Heart left ventricle (tissue), 16 donors: ENCODE measurements around the gene BRK1. TPM values are rescaled to one million over a fixed set of nuclear protein-coding genes. Genes with fewer than 3 reads are reported as not detected.
"Not testable (repeated sequence)": the region's sequence is repeated elsewhere in the genome, so short reads cannot be mapped to it uniquely, and the experiment has no call there.

Source experiments
- ATAC-seq, 4 donors: fragments of 200-7000 bp; cut with Tn5 transposase; one replicate each; pipeline ENCODE4 v1.9.1; 2020 to 2022; ENCODE audit warnings: moderate library complexity in 4 of 4, mild to moderate bottlenecking in 3 of 4, moderate number of reproducible peaks in 1 of 4
- DNase-seq, 5 donors: peaks; one replicate each; pipeline ENCODE4 v3.0.0-alpha.2; 2020
- H3K27ac ChIP-seq, 12 donors: fragments of 200-600 bp; sonication (generic) in 4 of 12; one replicate each; pipeline versions ENCODE4 v1.5.0 to v1.8.0; 2016 to 2022; ENCODE audit warnings: mild to moderate bottlenecking in 2 of 12
- H3K27me3 ChIP-seq, 9 donors: fragments of 200-600 bp; sonication (generic) in 2 of 9; one replicate each; pipeline versions ENCODE4 v1.5.1 to v1.8.0; 2016 to 2022; ENCODE audit warnings: mild to moderate bottlenecking in 3 of 9
- H3K36me3 ChIP-seq, 9 donors: fragments of 200-600 bp; sonication (generic) in 2 of 9; one replicate each; pipeline versions ENCODE4 v1.5.0 to v1.8.0; 2018 to 2022; ENCODE audit warnings: mild to moderate bottlenecking in 2 of 9
- H3K4me1 ChIP-seq, 12 donors: fragments of 200-600 bp; sonication (generic) in 4 of 12; one replicate each; pipeline versions ENCODE4 v1.5.0 to v1.8.0; 2016 to 2022; ENCODE audit warnings: mild to moderate bottlenecking in 3 of 12
- H3K4me3 ChIP-seq, 12 donors: fragments of 200-600 bp; sonication (generic) in 4 of 12; one replicate each; pipeline versions ENCODE4 v1.5.0 to v1.8.0; 2017 to 2022; ENCODE audit warnings: mild to moderate bottlenecking in 9 of 12, moderate library complexity in 4 of 12
- H3K9me3 ChIP-seq, 12 donors: fragments of 200-600 bp; sonication (generic) in 4 of 12; one replicate each; pipeline versions ENCODE4 v1.5.0 to v1.8.0; 2016 to 2022; ENCODE audit warnings: mild to moderate bottlenecking in 1 of 12
- CTCF ChIP-seq, 12 donors: fragments of 200-600 bp; sonication (generic) in 4 of 12; IDR thresholded peaks; one replicate each; pipeline versions ENCODE4 v1.5.0 to v1.8.0; 2018 to 2022; ENCODE audit warnings: antibody characterized with exemption in 12 of 12, mild to moderate bottlenecking in 5 of 12
- POLR2A ChIP-seq, 2 donors: fragments of 450-650 bp; IDR thresholded peaks; one replicate each; pipeline ENCODE4 v1.6.1; 2017; ENCODE audit warnings: antibody characterized with exemption in 2 of 2, mild to moderate bottlenecking in 2 of 2, moderate library complexity in 2 of 2
- WGBS, 4 donors: extraction: QIAGEN DNeasy Blood & Tissue Kit in 2 of 4; methylation state at CpG; one replicate each; pipeline versions ENCODE4 v1.1.5 to v1.1.7; 2013 to 2018; 5-methylcytosine and 5-hydroxymethylcytosine counted together
- intact Hi-C, 10 donors: fragments of 100-400 bp; cut with DNase I; formaldehyde crosslinking; loops; one replicate each; pipeline versions ENCODE4 v1.11.1 to v1.14.2; 2022
- polyA plus RNA-seq, 2 donors: library from polyadenylated mRNA; stranded (reverse); fragments of 200-250 nt; gene quantifications; one replicate each; pipeline ENCODE4 v1.2.3, GENCODE V29; 2013
- total RNA-seq, 9 donors: library from RNA; depleted of rRNA in 2 of 9; stranded (reverse); fragments of >200 nt in 2 of 9; fragmentation: NEBNext Ultra II Directional in 3 of 9; extraction: Animal tissue kit (Norgen Biotek cat#: 25700) in 3 of 9; gene quantifications; one replicate each; pipeline versions ENCODE4 v1.1.0 to v1.2.4, GENCODE V29; 2016 to 2023
- donor health status: ischemic (EF 13 %, LVEDD 7.1; RV severe dilation, severe dysfunction).
- donor health status: healthy with polysubstance abuse.
- donor health status: DM: no; HTN: yes; CAD: no.
- donor health status: DM: no; HTN: no; CAD: no.
- donor health status: ischemic (EF 25% LVEDD 6.9; RV normal size, moderate dysfunction).
- donor health status: ischemic (EF 25% LVEDD 5.7; RV mildly dilated, moderate dysfunction).
- donor health status: healthy.
- donor health status: DM: yes; HTN: yes; CAD: no.
- donor health status: ischemic (EF 35%, LVEDD 5.7; RV mildly dilated, moderate dysfunction).
- donor health status: nonischemic (EF 11% LVEDD 7.7; RV severe dilation, severe dysfunction).
- donor health status: DM: yes; HTN: yes; CAD: no.
- donor health status: PGD.
- donor health status: ischemic (EF 29% LVEDD 5.4; RV normal size, mild dysfunction).
- donor health status: nonischemic (EF 23%, LVEDD 6.1; RV moderate dilation, normal function).

BRK1 gene
- total and polyA plus RNA-seq, 11 donors: 69.8 to 159 (median 89.8) TPM

- TF ChIP-seq POLR2A (IDR thresholded peaks at IDR 0.05) (no peak), CTCF (IDR thresholded peaks at IDR 0.05) (no peak)
- H3K9me3 ChIP-seq: peaks cover 0 to 11% (median 2%) of the 10 kb centered on the region in 12 donors
- H3K4me1 ChIP-seq: peaks cover 0 to 36% (median 2%) of the 10 kb centered on the region in 12 donors
- intact Hi-C loops: no loop called here
- no peak overlapping the region for H3K27ac ChIP-seq
- no peaks in the 10 kb centered on the region for H3K36me3 ChIP-seq
- no peak overlapping the region for H3K4me3 ChIP-seq
- WGBS, 4 donors: 83 to 93% (median 88%) methylated on average over 13 of the region's 13 CpGs
- DNase-seq: no peak
- no peak for ATAC-seq
- no peaks in the 10 kb centered on the region for H3K27me3 ChIP-seq
Measured at GRCh38 chr3:10170915-10171478, 55.5 kb downstream of the BRK1 start.

GRCh38 chr3:10173095-10173925 is 57.8 kb downstream of the BRK1 start:
- intact Hi-C loops: no loop called here
- ATAC-seq (no peak), DNase-seq (no peak)
- peaks cover 0 to 11% (median 2%) of the 10 kb centered on the region in 12 donors for H3K9me3 ChIP-seq
- H3K27me3 ChIP-seq: no peaks in the 10 kb centered on the region
- no peak overlapping the region for H3K4me3 ChIP-seq
- H3K4me1 ChIP-seq: peaks cover 0 to 32% (median 2%) of the 10 kb centered on the region in 12 donors
- TF ChIP-seq CTCF (IDR thresholded peaks at IDR 0.05) (no peak), POLR2A (IDR thresholded peaks at IDR 0.05) (no peak)
- peaks cover 0 to 10% (median 0%) of the 10 kb centered on the region in 9 donors for H3K36me3 ChIP-seq
- H3K27ac ChIP-seq: peak overlapping the region in 10 of 12 donors; percentile 18 to 90 (median 62)
- WGBS, 4 donors: 82 to 88% (median 85%) methylated on average over 10 of the region's 10 CpGs

GRCh38 chr3:10173926-10174435 is 58.5 kb downstream of the BRK1 start:
- TF ChIP-seq CTCF (IDR thresholded peaks at IDR 0.05) (no peak), POLR2A (IDR thresholded peaks at IDR 0.05) (no peak)
- Histone ChIP-seq H3K4me3 (no peak overlapping the region), H3K27me3 (no peaks in the 10 kb centered on the region), H3K27ac (peak overlapping the region in 10 of 12 donors; percentile 18 to 90 (median 58)), H3K4me1 (peaks cover 0 to 32% (median 2%) of the 10 kb centered on the region in 12 donors), H3K9me3 (peaks cover 0 to 6% (median under 1%) of the 10 kb centered on the region in 12 donors), H3K36me3 (peaks cover 0 to 17% (median 0%) of the 10 kb centered on the region in 9 donors)
- DNase-seq (peak in 4 of 5 donors; percentile 73 to 84 (median 78)), ATAC-seq (peak; percentile 63 to 97 (median 97))
- 18 to 44% (median 33%) methylated on average over 6 of the region's 6 CpGs for WGBS, 4 donors
- intact Hi-C loops: no loop called here

GRCh38 chr3:10175334-10175733 is 59.9 kb downstream of the BRK1 start:
- H3K4me3 ChIP-seq, H3K9me3 ChIP-seq, H3K27me3 ChIP-seq, H3K27ac ChIP-seq, ATAC-seq, intact Hi-C loops, DNase-seq: not testable (repeated sequence)
- peaks cover 0 to 32% (median 2%) of the 10 kb centered on the region in 12 donors for H3K4me1 ChIP-seq
- 97 to 98% (median 97%) methylated on average over 7 of the region's 7 CpGs for WGBS, 4 donors
- H3K36me3 ChIP-seq: peaks cover 0 to 28% (median 0%) of the 10 kb centered on the region in 9 donors

GRCh38 chr3:10176150-10176549 is 60.7 kb downstream of the BRK1 start:
- DNase-seq, H3K9me3 ChIP-seq, ATAC-seq, intact Hi-C loops, H3K4me3 ChIP-seq, H3K27me3 ChIP-seq, H3K27ac ChIP-seq: not testable (repeated sequence)
- Histone ChIP-seq H3K4me1 (peaks cover 0 to 27% (median 2%) of the 10 kb centered on the region in 12 donors), H3K36me3 (peaks cover 0 to 29% (median 0%) of the 10 kb centered on the region in 9 donors)
- 86 to 96% (median 93%) methylated on average over 4 of the region's 4 CpGs for WGBS, 4 donors
